ENCODE measurements around the gene ATG10. TPM values are rescaled to one million over a fixed set of nuclear protein-coding genes. Genes with fewer than 3 reads are reported as not detected.

Gene ATG10
- total RNA-seq, 1 donor: 6.5 TPM

GRCh38 chr5:82217917-82218316 lies 246.1 kb downstream of the ATG10 start:
- Histone ChIP-seq H3K27ac (ENCODE audit: low read depth, low read length) (no peak overlapping the region), H3K4me3 (ENCODE audit: insufficient read depth, low read length) (no peak overlapping the region), H3K27me3 (ENCODE audit: insufficient read depth, low read length) (no peaks in the 10 kb centered on the region), H3K9me3 (ENCODE audit: low read depth, low read length) (no peaks in the 10 kb centered on the region), H4K20me1 (ENCODE audit: insufficient read depth, low read length) (no peaks in the 10 kb centered on the region), H3K4me2 (ENCODE audit: insufficient read depth, low read length) (no peak overlapping the region), H3K4me1 (ENCODE audit: insufficient read depth, low read length) (no peaks in the 10 kb centered on the region), H3K79me2 (ENCODE audit: insufficient read depth, low read length) (no peaks in the 10 kb centered on the region), H3K36me3 (ENCODE audit: insufficient read depth, low read length) (no peaks in the 10 kb centered on the region), H2AFZ (ENCODE audit: low read length) (no peak overlapping the region)
- DNase-seq (ENCODE audit: insufficient read length, low spot score, missing footprints): no peak
- TF ChIP-seq CTCF (IDR thresholded peaks at IDR 0.05; ENCODE audit: extremely low read depth, low read depth, low read length): no peak

GRCh38 chr5:82218374-82219156 lies 246.7 kb downstream of the ATG10 start:
- Histone ChIP-seq H4K20me1 (ENCODE audit: insufficient read depth, low read length) (no peaks in the 10 kb centered on the region), H3K9me3 (ENCODE audit: low read depth, low read length) (no peaks in the 10 kb centered on the region), H3K79me2 (ENCODE audit: insufficient read depth, low read length) (no peaks in the 10 kb centered on the region), H3K36me3 (ENCODE audit: insufficient read depth, low read length) (no peaks in the 10 kb centered on the region), H2AFZ (ENCODE audit: low read length) (no peak overlapping the region), H3K4me1 (ENCODE audit: insufficient read depth, low read length) (no peaks in the 10 kb centered on the region), H3K4me3 (ENCODE audit: insufficient read depth, low read length) (no peak overlapping the region), H3K27ac (ENCODE audit: low read depth, low read length) (no peak overlapping the region), H3K4me2 (ENCODE audit: insufficient read depth, low read length) (no peak overlapping the region), H3K27me3 (ENCODE audit: insufficient read depth, low read length) (no peaks in the 10 kb centered on the region)
- TF ChIP-seq CTCF (IDR thresholded peaks at IDR 0.05; ENCODE audit: extremely low read depth, low read depth, low read length): no peak
- peak; percentile 14 for DNase-seq (ENCODE audit: insufficient read length, low spot score, missing footprints)

GRCh38 chr5:82221020-82221419 lies 249.2 kb downstream of the ATG10 start:
- no peaks in the 10 kb centered on the region for H3K4me1 ChIP-seq (ENCODE audit: insufficient read depth, low read length)
- no peaks in the 10 kb centered on the region for H3K36me3 ChIP-seq (ENCODE audit: insufficient read depth, low read length)
- H2AFZ ChIP-seq (ENCODE audit: low read length): no peak overlapping the region
- no peak overlapping the region for H3K4me2 ChIP-seq (ENCODE audit: insufficient read depth, low read length)
- no peaks in the 10 kb centered on the region for H4K20me1 ChIP-seq (ENCODE audit: insufficient read depth, low read length)
- no peak for TF ChIP-seq CTCF (IDR thresholded peaks at IDR 0.05; ENCODE audit: extremely low read depth, low read depth, low read length)
- H3K4me3 ChIP-seq (ENCODE audit: insufficient read depth, low read length): no peak overlapping the region
- H3K27me3 ChIP-seq (ENCODE audit: insufficient read depth, low read length): no peaks in the 10 kb centered on the region
- DNase-seq (ENCODE audit: insufficient read length, low spot score, missing footprints): peak; percentile 11
- no peak overlapping the region for H3K27ac ChIP-seq (ENCODE audit: low read depth, low read length)
- H3K79me2 ChIP-seq (ENCODE audit: insufficient read depth, low read length): no peaks in the 10 kb centered on the region
- H3K9me3 ChIP-seq (ENCODE audit: low read depth, low read length): no peaks in the 10 kb centered on the region

GRCh38 chr5:82222597-82223574 lies 251.1 kb downstream of the ATG10 start:
- Histone ChIP-seq H4K20me1 (ENCODE audit: insufficient read depth, low read length) (no peaks in the 10 kb centered on the region), H3K9me3 (ENCODE audit: low read depth, low read length) (no peaks in the 10 kb centered on the region), H3K4me2 (ENCODE audit: insufficient read depth, low read length) (no peak overlapping the region), H3K4me3 (ENCODE audit: insufficient read depth, low read length) (no peak overlapping the region), H3K4me1 (ENCODE audit: insufficient read depth, low read length) (no peaks in the 10 kb centered on the region), H3K36me3 (ENCODE audit: insufficient read depth, low read length) (no peaks in the 10 kb centered on the region), H3K79me2 (ENCODE audit: insufficient read depth, low read length) (no peaks in the 10 kb centered on the region), H3K27ac (ENCODE audit: low read depth, low read length) (no peak overlapping the region), H3K27me3 (ENCODE audit: insufficient read depth, low read length) (no peaks in the 10 kb centered on the region), H2AFZ (ENCODE audit: low read length) (no peak overlapping the region)
- TF ChIP-seq CTCF (IDR thresholded peaks at IDR 0.05; ENCODE audit: extremely low read depth, low read depth, low read length): no peak
- no peak for DNase-seq (ENCODE audit: insufficient read length, low spot score, missing footprints)
